ENCODE results near the gene AUTS2.

AUTS2 gene

DNA sequence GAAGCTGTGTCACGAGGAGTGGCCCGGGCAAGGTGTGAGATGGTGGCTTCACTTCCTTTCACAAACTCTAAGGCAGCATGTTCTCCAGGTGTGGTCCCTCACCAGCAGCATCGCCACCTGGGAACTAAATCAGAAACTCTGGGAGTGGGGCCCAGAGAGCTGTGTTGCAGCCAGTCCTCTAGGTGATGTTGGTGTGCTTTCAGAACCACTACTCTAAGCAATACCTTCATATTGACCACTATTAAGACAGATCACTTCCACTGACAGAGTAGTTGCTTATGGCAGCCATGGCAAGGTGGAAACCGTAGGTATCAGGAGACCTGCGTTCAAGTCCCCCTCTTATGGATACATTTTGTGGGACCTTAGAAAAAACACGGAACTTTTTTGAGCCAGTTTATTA is 1037.9 kb downstream of the AUTS2 start:
- no peak overlapping the region for H3K4me3 ChIP-seq (ENCODE audit: low read depth, low read length)
- DNase-seq (ENCODE audit: low read depth) = no peak
- TF ChIP-seq, protein P1, sequence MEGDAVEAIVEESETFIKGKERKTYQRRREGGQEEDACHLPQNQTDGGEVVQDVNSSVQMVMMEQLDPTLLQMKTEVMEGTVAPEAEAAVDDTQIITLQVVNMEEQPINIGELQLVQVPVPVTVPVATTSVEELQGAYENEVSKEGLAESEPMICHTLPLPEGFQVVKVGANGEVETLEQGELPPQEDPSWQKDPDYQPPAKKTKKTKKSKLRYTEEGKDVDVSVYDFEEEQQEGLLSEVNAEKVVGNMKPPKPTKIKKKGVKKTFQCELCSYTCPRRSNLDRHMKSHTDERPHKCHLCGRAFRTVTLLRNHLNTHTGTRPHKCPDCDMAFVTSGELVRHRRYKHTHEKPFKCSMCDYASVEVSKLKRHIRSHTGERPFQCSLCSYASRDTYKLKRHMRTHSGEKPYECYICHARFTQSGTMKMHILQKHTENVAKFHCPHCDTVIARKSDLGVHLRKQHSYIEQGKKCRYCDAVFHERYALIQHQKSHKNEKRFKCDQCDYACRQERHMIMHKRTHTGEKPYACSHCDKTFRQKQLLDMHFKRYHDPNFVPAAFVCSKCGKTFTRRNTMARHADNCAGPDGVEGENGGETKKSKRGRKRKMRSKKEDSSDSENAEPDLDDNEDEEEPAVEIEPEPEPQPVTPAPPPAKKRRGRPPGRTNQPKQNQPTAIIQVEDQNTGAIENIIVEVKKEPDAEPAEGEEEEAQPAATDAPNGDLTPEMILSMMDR (IDR thresholded peaks at IDR 0.05; ENCODE audit: control insufficient read depth, extremely low read depth, insufficient read depth) = no peak

DNA sequence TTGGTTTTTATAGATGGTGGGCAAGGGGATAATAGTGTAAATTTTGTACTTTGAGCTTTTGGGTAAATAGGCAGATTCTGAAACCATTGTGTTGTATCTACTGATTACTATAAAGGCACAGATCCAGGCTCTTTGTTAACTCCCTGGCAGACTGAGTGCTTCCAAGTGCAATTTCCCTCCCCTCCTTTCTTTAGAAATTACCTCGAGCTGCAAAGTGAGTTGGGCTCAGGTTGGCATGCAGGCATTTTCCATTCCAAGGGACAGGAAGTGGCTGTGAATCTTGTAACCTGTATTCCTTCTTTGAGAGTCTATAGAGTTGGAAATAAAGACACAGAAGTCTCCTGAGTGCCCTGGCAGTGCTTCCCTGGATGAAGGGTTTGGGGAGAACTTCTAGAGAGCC is 1039.5 kb downstream of the AUTS2 start:
- no peak overlapping the region for H3K4me3 ChIP-seq (ENCODE audit: low read depth, low read length)
- no peak for DNase-seq (ENCODE audit: low read depth)
- TF ChIP-seq, protein P1 (IDR thresholded peaks at IDR 0.05; ENCODE audit: control insufficient read depth, extremely low read depth, insufficient read depth) = no peak

DNA sequence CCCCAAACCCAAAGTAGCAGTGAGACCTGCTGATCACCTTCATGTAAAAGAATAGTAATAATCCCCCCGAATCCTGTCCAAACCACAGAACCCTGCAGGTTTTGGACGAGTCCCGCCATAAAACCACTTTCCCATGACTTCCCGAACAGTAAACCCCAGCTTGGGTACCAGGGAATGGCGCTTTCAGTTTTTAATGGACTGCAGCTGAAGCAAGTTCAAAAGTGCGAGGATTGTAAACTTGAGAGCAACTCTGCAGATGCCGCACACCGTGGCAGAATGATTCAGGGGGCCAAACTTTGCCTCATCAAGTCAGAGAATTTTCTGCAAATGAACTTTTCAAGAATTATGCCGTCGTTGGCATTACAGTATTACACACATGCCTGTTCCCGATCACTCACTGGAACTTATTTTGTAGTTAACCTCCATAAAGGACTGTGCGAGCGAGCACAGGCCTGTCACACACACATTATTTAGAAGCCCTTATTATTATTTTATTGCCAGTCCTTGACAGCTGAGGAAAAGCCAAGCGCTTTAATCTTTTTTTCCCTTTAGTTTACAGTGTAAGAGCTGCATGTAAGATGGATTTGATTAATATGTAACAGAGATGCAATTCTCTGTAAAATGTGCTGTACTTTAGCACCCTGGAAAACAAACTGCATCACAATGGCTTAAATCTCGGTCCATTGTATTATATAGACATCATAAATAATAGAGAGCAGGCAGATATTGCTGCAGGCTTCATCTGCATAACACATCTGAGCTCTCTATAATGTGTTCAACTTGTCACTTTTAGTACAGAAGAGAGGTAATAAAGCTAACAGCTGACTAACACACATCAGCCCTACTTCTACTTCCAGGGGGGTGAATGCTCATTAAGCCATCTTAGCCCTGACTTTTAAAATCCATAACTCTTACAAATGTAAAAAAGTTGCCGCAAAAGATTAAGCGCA is 1040.2 kb downstream of the AUTS2 start:
- no peak for DNase-seq (ENCODE audit: low read depth)
- no peak overlapping the region for H3K4me3 ChIP-seq (ENCODE audit: low read depth, low read length)
- TF ChIP-seq, protein P1 (IDR thresholded peaks at IDR 0.05; ENCODE audit: control insufficient read depth, extremely low read depth, insufficient read depth) = no peak

DNA sequence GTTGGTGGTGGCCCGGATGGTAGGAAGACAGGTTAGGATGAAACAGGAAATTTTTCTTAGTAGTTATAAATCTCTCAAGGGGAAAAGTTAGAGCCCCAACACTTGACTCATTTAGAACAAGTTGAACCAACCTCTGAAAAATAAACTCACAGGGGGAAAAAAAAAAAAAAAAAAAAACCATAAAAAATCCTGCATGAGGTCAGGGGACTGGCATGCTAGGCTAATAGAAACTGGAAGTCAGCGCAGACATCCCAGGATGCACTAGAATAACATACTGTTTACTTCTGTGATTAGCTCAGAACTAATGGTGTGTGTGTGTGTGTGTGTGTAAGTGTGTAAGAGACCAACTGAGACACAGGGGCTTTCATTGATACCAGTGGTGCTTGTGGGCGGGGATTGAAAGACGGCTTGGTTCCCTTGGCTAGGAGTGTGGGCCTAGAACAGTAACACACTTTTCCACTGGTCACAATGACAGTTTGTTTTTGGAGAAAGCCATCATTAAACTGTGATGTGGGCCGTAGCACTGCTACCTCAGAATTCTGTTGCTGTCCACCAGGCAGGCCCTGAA is 1042.1 kb downstream of the AUTS2 start:
- TF ChIP-seq, protein P1 (IDR thresholded peaks at IDR 0.05; ENCODE audit: control insufficient read depth, extremely low read depth, insufficient read depth) = no peak
- no peak for DNase-seq (ENCODE audit: low read depth)
- H3K4me3 ChIP-seq (ENCODE audit: low read depth, low read length) = no peak overlapping the region

DNA sequence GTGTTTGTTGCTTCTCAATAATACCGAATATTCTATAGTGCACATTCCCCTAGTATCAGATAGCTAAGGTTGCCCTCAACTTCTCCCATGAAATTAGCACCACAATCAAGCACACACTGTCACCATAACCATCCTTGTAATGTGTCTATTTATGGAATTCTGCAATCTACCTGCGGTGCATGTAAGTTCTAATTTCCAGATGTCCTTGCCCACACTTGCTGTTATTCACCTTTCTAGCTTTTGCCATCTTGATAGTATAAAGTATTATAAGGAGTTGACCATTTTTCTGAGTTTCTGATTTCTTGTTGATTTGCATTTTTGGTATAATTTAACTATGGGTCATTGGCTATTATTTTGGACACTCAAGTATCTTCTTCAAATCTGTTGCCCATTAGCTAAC is 1043.6 kb downstream of the AUTS2 start:
- TF ChIP-seq, protein P1 (IDR thresholded peaks at IDR 0.05; ENCODE audit: control insufficient read depth, extremely low read depth, insufficient read depth) = no peak
- no peak overlapping the region for H3K4me3 ChIP-seq (ENCODE audit: low read depth, low read length)
- DNase-seq (ENCODE audit: low read depth) = no peak

DNA sequence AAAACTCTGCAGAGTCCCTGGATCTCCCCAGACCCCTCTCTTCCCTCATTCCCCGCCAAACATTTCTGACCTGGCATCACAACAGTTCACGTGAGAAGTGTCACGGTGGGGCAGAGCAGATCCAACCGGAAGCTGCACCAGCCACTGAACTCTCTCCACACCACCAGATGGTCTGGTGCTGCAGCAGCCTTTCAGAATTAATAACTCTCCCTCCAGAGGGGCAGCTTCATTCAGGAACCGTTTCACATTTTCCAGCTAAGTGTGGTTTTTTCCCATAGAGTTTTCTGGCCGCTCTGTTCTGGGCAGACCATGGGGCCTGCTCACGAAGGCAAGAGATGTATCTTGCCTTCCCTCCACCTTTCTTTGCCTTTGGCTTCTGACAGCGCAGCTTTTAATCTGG is 1047.0 kb downstream of the AUTS2 start:
- TF ChIP-seq, protein P1 (IDR thresholded peaks at IDR 0.05; ENCODE audit: control insufficient read depth, extremely low read depth, insufficient read depth) = no peak
- DNase-seq (ENCODE audit: low read depth) = no peak
- H3K4me3 ChIP-seq (ENCODE audit: low read depth, low read length) = no peak overlapping the region

All from LNCaP clone FGC (cell line).